ENCODE measurements around the gene IL24. TPM values are rescaled to one million over a fixed set of nuclear protein-coding genes. Genes with fewer than 3 reads are reported as not detected.

The IL24 gene
- total and polyA plus RNA-seq, 10 of the 15 experiments (the other 5 are each of a cell fraction or from before 2014, with no cell fraction given), result 0.05 to 19.8 (median 0.35) TPM; not detected in 1

DNA sequence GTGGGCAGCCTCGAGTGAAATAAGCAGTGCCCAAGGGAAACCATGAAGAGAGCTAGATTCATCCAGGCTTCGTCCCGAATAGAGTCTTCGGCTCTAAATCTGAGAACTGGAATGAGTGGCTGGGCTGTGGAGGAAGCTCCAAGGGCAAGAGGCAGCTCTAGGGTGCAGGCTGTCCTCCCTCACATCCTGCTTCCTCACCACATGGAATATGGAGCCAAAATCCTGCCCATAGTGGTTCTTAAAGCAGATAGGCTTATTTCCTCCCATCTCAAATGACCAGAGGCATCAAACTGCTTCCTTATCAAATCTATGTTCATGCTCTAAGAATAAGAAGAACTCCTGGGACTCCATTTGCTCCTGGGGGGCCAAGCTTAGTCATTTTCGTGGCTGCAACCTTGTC is 2.5 kb downstream of the IL24 start:
- ChIA-PET RAD21 (ENCODE audit: unreplicated experiment) (interaction anchor here (1.9 kb wide), 1 partner anchor 12 kb away, joined by 9 read pairs; no protein-coding TSS in a partner anchor), SMC1A (ENCODE audit: uncharacterized antibody, unreplicated experiment) (interaction anchor here (1.3 to 1.9 kb wide), 2 partner anchors 13 to 34 kb away, joined by 3 to 5 read pairs; no protein-coding TSS in a partner anchor), POLR2A (interaction anchor here (0.5 to 0.7 kb wide), 2 partner anchors 16 to 185 kb away, joined by 3 to 4 read pairs; no protein-coding TSS in a partner anchor), CTCF (interaction anchor here (0.8 to 3.3 kb wide), 3 partner anchors 12 to 90 kb away, joined by 3 to 16 read pairs (median 12); no protein-coding TSS in a partner anchor)
- 69% methylated on average over 5 of the region's 5 CpGs for WGBS (ENCODE audit: insufficient coverage, insufficient replicate concordance, low lambda C conversion rate, missing lambda C conversion rate)
- FAIRE-seq (no peak), DNase-seq (ENCODE audit: low read depth, low spot score) (no peak), ATAC-seq (no peak)
- no peaks in the 10 kb centered on the region for H4K20me1 ChIP-seq (ENCODE audit: control insufficient read depth, insufficient read depth)
- H3K79me2 ChIP-seq (ENCODE audit: control insufficient read depth, insufficient read depth, low read length), result no peaks in the 10 kb centered on the region
- H3K27ac ChIP-seq (ENCODE audit: control insufficient read depth, insufficient read depth), result no peak overlapping the region
- peaks cover 6 to 9% of the 10 kb centered on the region in 2 experiments for H3K36me3 ChIP-seq (ENCODE audit: control insufficient read depth in 2 of 2, insufficient read depth in 2 of 2, low read length in 1 of 2)
- H2AFZ ChIP-seq (ENCODE audit: control insufficient read depth, low read depth, low read length), result no peak overlapping the region
- H3K4me3 ChIP-seq, result no peak overlapping the region
- intact Hi-C loops (cut with micrococcal nuclease; ENCODE audit: unreplicated experiment) (no loop called here), in situ Hi-C loops (cut with MboI) (no loop called here)
- no peaks in the 10 kb centered on the region for H3K27me3 ChIP-seq (replicated peaks in 1 of 2; ENCODE audit: control insufficient read depth in 2 of 2, insufficient read depth in 2 of 2, low read length in 1 of 2)
- TF ChIP-seq POLR2AphosphoS2 (IDR thresholded peaks at IDR 0.05; ENCODE audit: low read depth, low read length), result peak; percentile 35; the same call in 1 of the 2 replicates
- TF ChIP-seq, protein P1, sequence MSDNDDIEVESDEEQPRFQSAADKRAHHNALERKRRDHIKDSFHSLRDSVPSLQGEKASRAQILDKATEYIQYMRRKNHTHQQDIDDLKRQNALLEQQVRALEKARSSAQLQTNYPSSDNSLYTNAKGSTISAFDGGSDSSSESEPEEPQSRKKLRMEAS (IDR thresholded peaks at IDR 0.05; ENCODE audit: low read depth, low read length), result no peak
- no peaks in the 10 kb centered on the region for H3K9me3 ChIP-seq (replicated peaks; ENCODE audit: control insufficient read depth, insufficient read depth, low read length)
- no peaks in the 10 kb centered on the region for H3K4me1 ChIP-seq (ENCODE audit: control insufficient read depth, insufficient read depth, low read length)
- BruUV-seq (replicated peaks), result no TSS peak
- no peak overlapping the region for H3K4me2 ChIP-seq (ENCODE audit: control insufficient read depth, insufficient read depth)
- no peak overlapping the region for H3K9ac ChIP-seq (ENCODE audit: control insufficient read depth, insufficient read depth, low read length)

DNA sequence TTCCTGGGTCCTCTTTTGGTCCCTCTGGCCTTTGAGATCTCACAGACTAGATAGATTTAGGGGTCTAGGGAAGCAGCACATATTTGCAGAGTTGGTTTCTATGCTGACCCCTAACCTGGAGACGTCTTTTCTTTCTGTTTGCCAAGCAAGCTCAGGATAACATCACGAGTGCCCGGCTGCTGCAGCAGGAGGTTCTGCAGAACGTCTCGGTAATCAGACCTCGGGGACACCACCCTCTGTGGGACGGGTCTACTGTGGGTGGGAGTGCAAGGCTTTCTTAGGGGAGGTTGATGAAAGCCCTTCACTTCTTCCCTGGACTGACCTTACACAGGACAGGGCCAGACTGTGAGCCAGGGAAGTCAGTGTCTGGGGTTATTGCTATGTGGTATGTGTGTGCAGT is 2.9 kb downstream of the IL24 start:
- Histone ChIP-seq H3K4me1 (ENCODE audit: control insufficient read depth, insufficient read depth, low read length) (no peaks in the 10 kb centered on the region), H3K9ac (ENCODE audit: control insufficient read depth, insufficient read depth, low read length) (no peak overlapping the region), H3K27ac (ENCODE audit: control insufficient read depth, insufficient read depth) (no peak overlapping the region), H3K4me2 (ENCODE audit: control insufficient read depth, insufficient read depth) (no peak overlapping the region), H3K4me3 (no peak overlapping the region), H3K36me3 (ENCODE audit: control insufficient read depth in 2 of 2, insufficient read depth in 2 of 2, low read length in 1 of 2) (peaks cover 8 to 12% of the 10 kb centered on the region in 2 experiments), H3K27me3 (replicated peaks in 1 of 2; ENCODE audit: control insufficient read depth in 2 of 2, insufficient read depth in 2 of 2, low read length in 1 of 2) (no peaks in the 10 kb centered on the region), H3K79me2 (ENCODE audit: control insufficient read depth, insufficient read depth, low read length) (no peaks in the 10 kb centered on the region), H4K20me1 (ENCODE audit: control insufficient read depth, insufficient read depth) (no peaks in the 10 kb centered on the region), H2AFZ (ENCODE audit: control insufficient read depth, low read depth, low read length) (no peak overlapping the region), H3K9me3 (replicated peaks; ENCODE audit: control insufficient read depth, insufficient read depth, low read length) (no peaks in the 10 kb centered on the region)
- ChIA-PET RAD21 (ENCODE audit: unreplicated experiment) (interaction anchor here (1.2 to 1.9 kb wide), 2 partner anchors 12 to 91 kb away, joined by 3 to 9 read pairs; no protein-coding TSS in a partner anchor), SMC1A (ENCODE audit: uncharacterized antibody, unreplicated experiment) (interaction anchor here (0.9 to 1.9 kb wide), 3 partner anchors 8 to 33 kb away, joined by 3 to 5 read pairs (median 4); no protein-coding TSS in a partner anchor), CTCF (interaction anchor here (0.6 to 3.3 kb wide), 8 partner anchors 12 to 173 kb away, joined by 3 to 16 read pairs (median 5); no protein-coding TSS in a partner anchor), POLR2A (interaction anchor here (0.5 to 1.2 kb wide), 3 partner anchors 17 to 185 kb away, joined by 3 to 4 read pairs (median 3); no protein-coding TSS in a partner anchor)
- DNase-seq (ENCODE audit: low read depth, low spot score), result no peak
- in situ Hi-C loops (cut with MboI) (no loop called here), intact Hi-C loops (cut with micrococcal nuclease; ENCODE audit: unreplicated experiment) (no loop called here)
- FAIRE-seq, result no peak
- no peak for ATAC-seq
- BruUV-seq (replicated peaks), result no TSS peak
- WGBS (ENCODE audit: insufficient coverage, insufficient replicate concordance, low lambda C conversion rate, missing lambda C conversion rate), result 78% methylated on average over 7 of the region's 7 CpGs
- TF ChIP-seq REST (IDR thresholded peaks at IDR 0.05; ENCODE audit: low read depth, low read length), result no peak
- no peak for TF ChIP-seq CBFB (IDR thresholded peaks at IDR 0.05; ENCODE audit: low read depth)
- no peak for TF ChIP-seq BACH1 (IDR thresholded peaks at IDR 0.05; ENCODE audit: borderline replicate concordance)
- no peak for TF ChIP-seq SP1 (IDR thresholded peaks at IDR 0.05; ENCODE audit: low read depth, low read length)
- TF ChIP-seq, protein P2, sequence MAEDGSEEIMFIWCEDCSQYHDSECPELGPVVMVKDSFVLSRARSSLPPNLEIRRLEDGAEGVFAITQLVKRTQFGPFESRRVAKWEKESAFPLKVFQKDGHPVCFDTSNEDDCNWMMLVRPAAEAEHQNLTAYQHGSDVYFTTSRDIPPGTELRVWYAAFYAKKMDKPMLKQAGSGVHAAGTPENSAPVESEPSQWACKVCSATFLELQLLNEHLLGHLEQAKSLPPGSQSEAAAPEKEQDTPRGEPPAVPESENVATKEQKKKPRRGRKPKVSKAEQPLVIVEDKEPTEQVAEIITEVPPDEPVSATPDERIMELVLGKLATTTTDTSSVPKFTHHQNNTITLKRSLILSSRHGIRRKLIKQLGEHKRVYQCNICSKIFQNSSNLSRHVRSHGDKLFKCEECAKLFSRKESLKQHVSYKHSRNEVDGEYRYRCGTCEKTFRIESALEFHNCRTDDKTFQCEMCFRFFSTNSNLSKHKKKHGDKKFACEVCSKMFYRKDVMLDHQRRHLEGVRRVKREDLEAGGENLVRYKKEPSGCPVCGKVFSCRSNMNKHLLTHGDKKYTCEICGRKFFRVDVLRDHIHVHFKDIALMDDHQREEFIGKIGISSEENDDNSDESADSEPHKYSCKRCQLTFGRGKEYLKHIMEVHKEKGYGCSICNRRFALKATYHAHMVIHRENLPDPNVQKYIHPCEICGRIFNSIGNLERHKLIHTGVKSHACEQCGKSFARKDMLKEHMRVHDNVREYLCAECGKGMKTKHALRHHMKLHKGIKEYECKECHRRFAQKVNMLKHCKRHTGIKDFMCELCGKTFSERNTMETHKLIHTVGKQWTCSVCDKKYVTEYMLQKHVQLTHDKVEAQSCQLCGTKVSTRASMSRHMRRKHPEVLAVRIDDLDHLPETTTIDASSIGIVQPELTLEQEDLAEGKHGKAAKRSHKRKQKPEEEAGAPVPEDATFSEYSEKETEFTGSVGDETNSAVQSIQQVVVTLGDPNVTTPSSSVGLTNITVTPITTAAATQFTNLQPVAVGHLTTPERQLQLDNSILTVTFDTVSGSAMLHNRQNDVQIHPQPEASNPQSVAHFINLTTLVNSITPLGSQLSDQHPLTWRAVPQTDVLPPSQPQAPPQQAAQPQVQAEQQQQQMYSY (CRISPR knock-in tag; IDR thresholded peaks at IDR 0.05), result no peak
